ENCODE results near the gene ZFP36L1. TPM values are rescaled to one million over a fixed set of nuclear protein-coding genes. Genes with fewer than 3 reads are reported as not detected.
"Not testable (repeated sequence)": the region's sequence is repeated elsewhere in the genome, so short reads cannot be mapped to it uniquely, and the experiment has no call there.

Gene ZFP36L1
- total RNA-seq, 4 donors from 2014 or later: 298 to 1,137 (median 494) TPM

GRCh38 chr14:68770051-68770450, 22.8 kb downstream of the ZFP36L1 start:
- 87 to 90% methylated on average over 9 of the region's 9 CpGs for WGBS, 2 donors

GRCh38 chr14:68768316-68768715, 24.6 kb downstream of the ZFP36L1 start:
- Histone ChIP-seq H3K4me3 (no peak overlapping the region), H3K4me1 (peaks cover 0 to 14% (median 5%) of the 10 kb centered on the region in 4 donors), H3K27ac (no peak overlapping the region), H3K36me3 (no peaks in the 10 kb centered on the region), H3K9me3 (no peaks in the 10 kb centered on the region), H3K27me3 (no peaks in the 10 kb centered on the region)
- TF ChIP-seq CTCF (IDR thresholded peaks at IDR 0.05) (no peak), EP300 (IDR thresholded peaks at IDR 0.05) (no peak), POLR2A (IDR thresholded peaks at IDR 0.05) (no peak)
- no peak for DNase-seq (ENCODE audit: low spot score in 2 of 2)
- WGBS, 2 donors: 86 to 95% methylated on average over 7 of the region's 7 CpGs

More at GRCh38 chr14:68770051-68770450, 22.8 kb downstream of the ZFP36L1 start:
- Histone ChIP-seq H3K9me3 (peaks cover 0 to 3% (median 0%) of the 10 kb centered on the region in 4 donors), H3K27ac (no peak overlapping the region), H3K36me3 (no peaks in the 10 kb centered on the region), H3K4me1 (peaks cover 0 to 12% (median 3%) of the 10 kb centered on the region in 4 donors), H3K4me3 (no peak overlapping the region), H3K27me3 (no peaks in the 10 kb centered on the region)
- DNase-seq (ENCODE audit: low spot score in 2 of 2): no peak
- no peak for TF ChIP-seq EP300 (IDR thresholded peaks at IDR 0.05)

- 91 to 93% methylated on average over 5 of the region's 5 CpGs for WGBS, 2 donors
- Histone ChIP-seq H3K36me3 (no peaks in the 10 kb centered on the region), H3K4me1 (peaks cover 0 to 23% (median 14%) of the 10 kb centered on the region in 4 donors), H3K27ac (no peak overlapping the region), H3K27me3 (no peaks in the 10 kb centered on the region), H3K9me3 (no peaks in the 10 kb centered on the region), H3K4me3 (no peak overlapping the region)
- TF ChIP-seq POLR2A (IDR thresholded peaks at IDR 0.05) (no peak), EP300 (IDR thresholded peaks at IDR 0.05) (no peak), CTCF (IDR thresholded peaks at IDR 0.05) (no peak)
- DNase-seq (ENCODE audit: low spot score in 2 of 2): no peak
Observed at GRCh38 chr14:68767248-68767645, 25.6 kb downstream of the ZFP36L1 start.

GRCh38 chr14:68766299-68767247, 26.3 kb downstream of the ZFP36L1 start:
- H3K27me3 ChIP-seq: no peaks in the 10 kb centered on the region
- no peak for DNase-seq (ENCODE audit: low spot score in 2 of 2)
- WGBS, 2 donors: 74% methylated on average over 7 of the region's 7 CpGs
- no peaks in the 10 kb centered on the region for H3K36me3 ChIP-seq
- H3K4me3 ChIP-seq: no peak overlapping the region
- no peak overlapping the region for H3K27ac ChIP-seq
- no peaks in the 10 kb centered on the region for H3K9me3 ChIP-seq
- H3K4me1 ChIP-seq: peaks cover 0 to 21% (median 13%) of the 10 kb centered on the region in 4 donors
- no peak for TF ChIP-seq EP300 (IDR thresholded peaks at IDR 0.05)

- Histone ChIP-seq H3K27ac (peak overlapping the region in 2 of 4 donors; percentile 66 to 85), H3K4me1 (peaks cover 0 to 21% (median 11%) of the 10 kb centered on the region in 4 donors)
- H3K4me3 ChIP-seq; DNase-seq (ENCODE audit: low spot score in 2 of 2); H3K9me3 ChIP-seq; H3K27me3 ChIP-seq; H3K36me3 ChIP-seq: not testable (repeated sequence)
- 85 to 89% methylated on average over 4 of the region's 4 CpGs for WGBS, 2 donors
Observed at GRCh38 chr14:68763843-68764242, 29.0 kb downstream of the ZFP36L1 start.

GRCh38 chr14:68762953-68763764, 29.7 kb downstream of the ZFP36L1 start:
- H3K4me3 ChIP-seq: no peak overlapping the region
- H3K36me3 ChIP-seq: no peaks in the 10 kb centered on the region
- TF ChIP-seq EP300 (IDR thresholded peaks at IDR 0.05): no peak
- no peak for TF ChIP-seq CTCF (IDR thresholded peaks at IDR 0.05)
- TF ChIP-seq POLR2A (IDR thresholded peaks at IDR 0.05): no peak
- WGBS, 2 donors: 31 to 37% methylated on average over 11 of the region's 11 CpGs
- H3K27ac ChIP-seq: peak overlapping the region in 3 of 4 donors; percentile 64 to 85 (median 66)
- H3K27me3 ChIP-seq: no peaks in the 10 kb centered on the region
- DNase-seq (ENCODE audit: low spot score in 2 of 2): no peak
- H3K4me1 ChIP-seq: peaks cover 0 to 23% (median 13%) of the 10 kb centered on the region in 4 donors
- H3K9me3 ChIP-seq: no peaks in the 10 kb centered on the region
